K562 (cell line): ENCODE results near the gene CELF4. TPM values are rescaled to one million over a fixed set of nuclear protein-coding genes. Genes with fewer than 3 reads are reported as not detected.

Experiments used
- ATAC-seq: fragments of 200-7000 bp; cut with Tn5 transposase; 3 replicates; pipeline ENCODE4 v1.9.1; 2020; ENCODE audit warnings: moderate library complexity
- BruUV-seq: library from RNA; stranded (reverse); fragments of 400-500 nt; replicated peaks from 2 replicates; lab custom pipeline; 2021; lab: Mats Ljungman, UMichigan
- CTCF ChIA-PET: fragments of 300-600 bp; formaldehyde crosslinking; extraction: SDS; loops from one replicate; lab custom pipeline; 2021; ENCODE audit warnings: low intra/inter-chr PET ratio; lab: Yijun Ruan, JAX
- POLR2A ChIA-PET: fragments of 300-600, 350-650 bp; sonication (Branson Sonifier 250); formaldehyde crosslinking; extraction: SDS; loops from one replicate; lab custom pipeline; 2021; ENCODE audit warnings: antibody characterized with exemption, inconsistent platforms; lab: Yijun Ruan, JAX
- DNase-seq, 4 experiments: peaks; one replicate each; pipeline versions ENCODE4 v3.0.0 to v3.0.0-alpha.2; 2011 to 2018; ENCODE audit warnings: low spot score in 3 of 4, mixed read lengths in 3 of 4; ENCODE audit errors: extremely low read depth in 1 of 4
- FAIRE-seq: peaks from 2 replicates; lab custom pipeline; 2011; peaks lifted over from hg19 to GRCh38; lab: Jason Lieb, UNC
- H2AFZ ChIP-seq: 2 replicates; pipeline ENCODE4 v1.6.0; 2011; ENCODE audit warnings: low read depth, low read length, control low read depth, inconsistent platforms
- H3K27ac ChIP-seq: fragments of 200-600 bp; 3 replicates; pipeline ENCODE4 v1.8.0; 2011; ENCODE audit warnings: low read depth, mild to moderate bottlenecking, control low read depth, inconsistent platforms, low read length, moderate library complexity, mixed read lengths; ENCODE audit errors: extremely low read depth
- H3K27me3 ChIP-seq, 2 experiments: fragments of 300-600 bp in 1 of 2; 2 replicates in 1 of 2; 3 replicates in 1 of 2; pipeline versions ENCODE4 v1.6.0 to v1.8.0; 2011; ENCODE audit warnings: inconsistent platforms in 2 of 2, low read length in 2 of 2, mild to moderate bottlenecking in 1 of 2, mixed read lengths in 1 of 2, moderate library complexity in 1 of 2; ENCODE audit not compliant: control insufficient read depth in 2 of 2, insufficient read depth in 2 of 2
- H3K36me3 ChIP-seq: fragments of 300-600 bp; 3 replicates; pipeline ENCODE4 v1.8.0; 2011; ENCODE audit warnings: mild to moderate bottlenecking, low read length, inconsistent platforms; ENCODE audit not compliant: control insufficient read depth, insufficient read depth
- H3K4me1 ChIP-seq, 2 experiments: fragments of 200-600 bp in 1 of 2; replicated peaks in 1 of 2; 2 replicates in 1 of 2; 3 replicates in 1 of 2; pipeline versions ENCODE4 v1.5.1 to v1.8.0; 2011; ENCODE audit warnings: inconsistent platforms in 2 of 2, low read length in 2 of 2, mild to moderate bottlenecking in 1 of 2, mixed read lengths in 1 of 2, moderate library complexity in 1 of 2; ENCODE audit not compliant: control insufficient read depth in 2 of 2, insufficient read depth in 2 of 2
- H3K4me2 ChIP-seq: 2 replicates; pipeline ENCODE4 v1.6.1; 2011; ENCODE audit warnings: low read length, control low read depth, inconsistent platforms, mixed read lengths; ENCODE audit not compliant: insufficient read depth
- H3K4me3 ChIP-seq: fragments of 200-600 bp; sonication (generic), shearing (Covaris generic); 2 replicates; pipeline ENCODE4 v1.5.1; 2016; ENCODE audit warnings: control low read depth, inconsistent platforms
- H3K79me2 ChIP-seq: fragments of 200-600 bp; 3 replicates; pipeline ENCODE4 v1.8.0; 2011; ENCODE audit warnings: low read length, inconsistent platforms; ENCODE audit not compliant: control insufficient read depth, insufficient read depth
- H3K9ac ChIP-seq, 2 experiments: 2 replicates each; pipeline versions ENCODE4 v1.6.0 to v1.6.1; 2011; ENCODE audit warnings: low read depth in 2 of 2, low read length in 2 of 2, control low read depth in 1 of 2, inconsistent platforms in 1 of 2, mild to moderate bottlenecking in 1 of 2, mixed read lengths in 1 of 2; ENCODE audit not compliant: insufficient read depth in 1 of 2
- H3K9me1 ChIP-seq: one replicate; pipeline ENCODE4 v1.6.0; 2011; ENCODE audit warnings: inconsistent platforms, mild to moderate bottlenecking, low read length, moderate library complexity; ENCODE audit not compliant: control insufficient read depth, insufficient read depth
- H3K9me3 ChIP-seq: replicated peaks from 2 replicates; pipeline ENCODE4 v1.5.1; 2011; ENCODE audit warnings: low read depth, low read length, inconsistent platforms; ENCODE audit not compliant: control insufficient read depth, insufficient read depth
- H4K20me1 ChIP-seq: replicated peaks from 2 replicates; pipeline ENCODE4 v1.6.1; 2011; ENCODE audit warnings: low read length, inconsistent platforms, mixed read lengths; ENCODE audit not compliant: control insufficient read depth, insufficient read depth
- CBX5 ChIP-seq: IDR thresholded peaks from 2 replicates; pipeline ENCODE4 v1.6.1; 2014; ENCODE audit warnings: low read depth, borderline replicate concordance
- ESRRA ChIP-seq: fragments of 450-650 bp; IDR thresholded peaks from 2 replicates; pipeline ENCODE4 v1.6.1; 2014; ENCODE audit warnings: low read depth, mild to moderate bottlenecking, moderate library complexity, borderline replicate concordance
- GTF2F1 ChIP-seq: IDR thresholded peaks from 2 replicates; pipeline ENCODE4 v1.6.1; 2011; ENCODE audit warnings: low read depth, low read length, improper control_type of control experiment
- LARP7 ChIP-seq: fragments of 450-650 bp; IDR thresholded peaks from 2 replicates; pipeline ENCODE4 v1.6.1; 2016
- MEF2D ChIP-seq: conservative IDR thresholded peaks from 2 replicates; pipeline ENCODE4 v1.6.1; 2016; ENCODE audit warnings: low read depth, missing genetic modification characterization, missing compliant biosample characterization
- WGBS: fragments of 100-300 bp; shearing (Covaris generic); methylation state at CpG from one replicate; pipeline ENCODE4 v1.1.6; 2016; ENCODE audit warnings: low coverage, mixed read lengths; ENCODE audit not compliant: insufficient coverage; ENCODE audit errors: missing lambda C conversion rate; 5-methylcytosine and 5-hydroxymethylcytosine counted together
- in situ Hi-C: fragments of 300-500 bp; cut with MboI; formaldehyde crosslinking; loops from 4 replicates; pipeline ENCODE4 v1.15.0; 2018; ENCODE audit warnings: inconsistent platforms, mixed read lengths
- intact Hi-C: fragments of 100-400 bp; cut with micrococcal nuclease; formaldehyde crosslinking; loops from 2 replicates; pipeline ENCODE4 v1.14.2; 2022
- polyA plus RNA-seq, 8 experiments: library from polyadenylated mRNA; depleted of rRNA in 4 of 8; stranded (reverse) in 5 of 8; unstranded in 3 of 8; fragments of >200 nt; fragmentation: Nextera tagmentation in 2 of 8; fragmentation: Illumina TruSeq in 1 of 8; extraction: Ambion mirVana in 2 of 8; extraction: Trizol in 1 of 8; gene quantifications; 2 replicates each; pipeline versions ENCODE4 v1.2.1 to v1.2.3, GENCODE V29; 2011 to 2014; ENCODE audit warnings: inconsistent platforms in 1 of 8, missing spikeins in 1 of 8
- total RNA-seq, 7 experiments: library from RNA; depleted of rRNA in 6 of 7; stranded (reverse); fragments of >200 nt in 6 of 7; fragmentation: Illumina TruSeq in 2 of 7; extraction: Trizol in 2 of 7; gene quantifications; 2 replicates each; pipeline versions ENCODE4 v1.2.1 to v1.2.3, GENCODE V29; 2011 to 2021; ENCODE audit warnings: low replicate concordance in 1 of 7

CELF4 gene
- total and polyA plus RNA-seq, 9 of the 15 experiments (the other 6 are each of a cell fraction or from before 2014, with no cell fraction given) = 0.04 to 0.24 (median 0.07) TPM; not detected in 3

DNA sequence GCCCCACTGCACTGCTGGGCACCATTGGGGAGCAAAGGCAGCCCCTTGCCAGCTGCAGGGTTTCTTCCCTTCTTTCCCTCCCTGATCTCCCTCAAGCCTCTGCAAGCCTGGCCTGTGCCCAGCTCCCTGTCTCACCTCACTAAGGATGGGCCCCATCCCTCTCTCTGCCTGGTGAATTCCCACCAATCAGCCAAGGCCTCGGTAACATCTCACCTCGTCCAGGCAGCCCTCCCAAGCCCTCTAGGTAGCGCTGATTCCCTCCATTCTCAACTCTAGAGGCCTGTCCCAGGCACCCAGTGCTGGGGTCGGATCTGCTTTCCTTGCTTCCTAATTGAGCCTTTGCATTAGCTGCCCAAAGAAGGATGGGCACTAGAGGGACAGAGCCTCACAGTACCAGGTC is 63.0 kb downstream of the CELF4 start:
- Histone ChIP-seq H4K20me1 (0 out of 2 replicates have a peak, but pooled peaks cover 4% of the 10 kb centered on the region), H3K27ac (no peak overlapping the region), H3K9ac (no peak overlapping the region), H2AFZ (no peak overlapping the region), H3K4me3 (no peak overlapping the region), H3K36me3 (no peaks in the 10 kb centered on the region), H3K79me2 (no peaks in the 10 kb centered on the region), H3K4me2 (no peak overlapping the region), H3K9me1 (no peaks in the 10 kb centered on the region), H3K4me1 (no peaks in the 10 kb centered on the region), H3K27me3 (no peaks in the 10 kb centered on the region; a peak in 2 of 5 replicates), H3K9me3 (no peaks in the 10 kb centered on the region)
- in situ Hi-C loops (no loop called here), intact Hi-C loops (no loop called here)
- FAIRE-seq (no peak), DNase-seq (no peak), ATAC-seq (no peak)
- TF ChIP-seq LARP7 (no peak), GTF2F1 (no peak), MEF2D (tag) (no peak)
- ChIA-PET CTCF (no interaction called here), POLR2A (interaction anchor here (0.6 kb wide), 1 partner anchor 83 kb away, joined by 5 read pairs; no protein-coding TSS in a partner anchor)
- 0% methylated on average over 4 of the region's 4 CpGs for WGBS
- BruUV-seq = no TSS peak

- Histone ChIP-seq H3K79me2 (no peaks in the 10 kb centered on the region), H2AFZ (no peak overlapping the region), H3K9me3 (no peaks in the 10 kb centered on the region), H3K36me3 (no peaks in the 10 kb centered on the region), H3K27me3 (no peaks in the 10 kb centered on the region; a peak in 2 of 5 replicates), H3K4me1 (no peaks in the 10 kb centered on the region), H4K20me1 (0 out of 2 replicates have a peak, but pooled peaks cover 4% of the 10 kb centered on the region), H3K9ac (no peak overlapping the region), H3K27ac (no peak overlapping the region), H3K4me3 (no peak overlapping the region), H3K9me1 (no peaks in the 10 kb centered on the region), H3K4me2 (no peak overlapping the region)
- WGBS = under 1% methylated on average over 14 of the region's 14 CpGs
- POLR2A ChIA-PET = no interaction called here
- ATAC-seq = no peak
- CTCF ChIA-PET = no interaction called here
- no peak for FAIRE-seq
- TF ChIP-seq ESRRA (no peak), CBX5 (no peak)
- no TSS peak for BruUV-seq
- intact Hi-C loops (no loop called here), in situ Hi-C loops (no loop called here)
- DNase-seq = no peak
Observed at GRCh38 chr18:37502036-37502435, 63.6 kb downstream of the CELF4 start.
